HG03354 (cell line): Measurements from ENCODE around the gene MAPK8.

Source experiments
- ATAC-seq: cut with Tn5 transposase; IDR thresholded peaks from one replicate; pipeline ENCODE4 v1.9.1; 2021; ENCODE audit warnings: mild to moderate bottlenecking; ENCODE audit not compliant: unreplicated experiment, poor library complexity, severe bottlenecking

MAPK8 gene

GRCh38 chr10:48485711-48486110 lies 179.2 kb downstream of the MAPK8 start:
- no peak for ATAC-seq

- no peak for ATAC-seq
These were observed 180.8 kb downstream of the MAPK8 start for GRCh38 chr10:48487244-48487643.
